ENCODE data around the gene MAPK12.

The MAPK12 gene

DNA sequence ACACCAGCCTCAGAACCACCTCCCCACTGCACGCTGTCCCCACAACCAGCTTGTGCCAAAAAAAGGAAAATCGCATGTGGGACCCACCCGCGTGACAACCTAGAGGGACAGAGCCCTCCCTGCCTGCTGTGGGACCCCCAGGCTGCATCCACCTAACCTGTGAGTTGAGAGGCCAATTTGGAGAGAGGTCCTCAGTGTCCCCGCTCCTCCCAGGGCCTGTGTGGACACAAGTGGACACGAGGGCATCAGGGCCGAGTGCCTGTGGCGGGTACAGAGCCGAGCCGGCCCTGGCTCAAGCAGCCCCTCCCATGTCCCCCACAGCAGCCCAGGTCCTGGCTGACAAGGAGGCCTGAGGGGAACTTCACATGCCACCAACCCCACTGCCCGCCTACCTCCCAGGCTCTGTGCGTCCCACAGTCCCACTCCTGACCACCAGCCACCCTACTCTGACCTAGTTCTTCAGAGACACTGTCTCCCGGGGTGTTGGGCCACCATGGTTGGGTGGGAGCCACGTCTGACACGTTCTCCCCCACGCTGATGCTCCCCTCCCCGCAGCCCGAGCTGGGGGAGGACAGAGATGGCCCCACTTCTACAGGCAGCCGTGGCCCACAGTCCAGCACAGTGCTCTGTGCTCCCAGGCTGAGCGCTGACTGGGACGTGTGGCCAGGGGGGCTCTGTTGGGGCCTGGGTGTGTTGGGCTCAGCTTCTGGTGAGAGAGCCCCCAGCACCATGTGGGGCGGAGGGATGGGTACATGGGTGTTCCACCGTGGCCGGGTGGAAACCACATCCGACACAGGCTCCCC, 41.5 kb downstream of the MAPK12 start:
- no peak for DNase-seq (ENCODE audit: low spot score)
- H3K4me3 ChIP-seq: no peak overlapping the region
- H3K27ac ChIP-seq: no peak overlapping the region
- no peak for TF ChIP-seq CTCF (IDR thresholded peaks at IDR 0.05)

DNA sequence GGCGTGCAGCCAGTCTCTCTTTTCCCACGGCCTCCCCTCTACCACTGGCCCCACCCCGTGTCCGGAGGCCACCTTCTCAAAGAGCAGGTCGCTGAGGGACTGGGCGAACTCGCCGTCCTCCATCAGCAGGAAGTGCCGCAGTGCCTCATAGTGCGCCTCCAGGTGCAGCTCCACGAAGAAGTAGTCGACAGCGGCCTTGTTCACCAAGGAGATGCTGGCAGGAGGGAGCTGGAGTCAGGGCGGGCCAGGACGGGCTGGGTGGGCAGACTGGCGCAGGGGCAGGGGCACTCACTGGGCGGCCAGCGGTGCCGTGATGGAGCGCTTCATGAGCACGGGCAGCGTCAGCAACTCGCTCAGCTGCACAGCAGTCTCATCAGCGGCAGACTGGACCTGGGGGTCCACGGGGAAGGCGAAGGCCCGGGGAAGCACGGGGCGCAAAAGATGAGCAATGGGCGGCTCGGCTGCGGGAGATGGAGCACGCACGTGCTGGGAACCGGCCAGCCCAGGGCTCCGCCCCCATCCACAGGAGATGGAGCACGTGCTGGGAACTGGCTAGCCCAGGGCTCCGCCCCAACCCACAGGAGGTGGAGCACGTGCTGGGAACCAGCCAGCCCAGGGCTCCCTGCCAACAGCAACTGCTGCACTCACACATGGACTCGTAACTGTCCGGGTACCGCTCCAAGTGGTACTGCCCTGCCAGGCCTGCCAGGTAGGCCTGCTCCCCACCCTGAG, 42.3 kb downstream of the MAPK12 start:
- DNase-seq (ENCODE audit: low spot score): no peak
- Histone ChIP-seq H3K27ac (no peak overlapping the region), H3K4me3 (no peak overlapping the region)
- no peak for TF ChIP-seq CTCF (IDR thresholded peaks at IDR 0.05)

- no peak overlapping the region for H3K27ac ChIP-seq
- DNase-seq (ENCODE audit: low spot score): no peak
- no peak for TF ChIP-seq CTCF (IDR thresholded peaks at IDR 0.05)
- H3K4me3 ChIP-seq: no peak overlapping the region
These were observed 43.1 kb downstream of the MAPK12 start for GRCh38 chr22:50218153-50218995.

DNA sequence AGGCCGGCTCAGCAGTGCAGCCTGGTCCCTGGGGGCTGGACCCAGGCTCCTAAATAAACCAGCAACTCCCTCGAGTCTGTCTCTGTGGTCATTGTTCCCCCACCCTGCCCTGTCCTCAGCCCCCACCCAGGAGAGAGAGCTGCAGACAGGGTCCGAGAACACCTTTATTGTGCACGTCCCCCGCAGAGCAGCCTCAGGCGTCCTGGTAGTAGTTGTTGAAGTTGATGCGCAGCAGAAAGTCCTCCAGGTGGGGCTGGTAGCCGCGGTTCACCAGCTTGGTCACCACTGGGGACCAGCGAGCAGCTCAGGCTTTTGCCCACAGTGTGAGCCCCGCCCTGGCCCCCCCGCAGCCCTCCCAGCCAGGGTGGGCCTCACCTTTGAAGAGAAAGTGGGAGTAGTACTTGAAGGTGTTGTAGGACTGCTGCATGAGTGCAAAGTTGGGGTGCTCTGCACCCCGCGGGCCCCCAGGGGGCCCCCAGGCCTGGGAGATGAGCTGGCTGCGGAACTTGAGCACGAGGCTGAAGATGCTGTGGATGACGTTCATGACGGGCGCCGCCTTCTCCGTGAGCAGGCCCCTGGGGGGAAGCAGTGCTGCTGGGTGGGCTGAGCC, 43.8 kb downstream of the MAPK12 start:
- H3K27ac ChIP-seq: no peak overlapping the region
- no peak for DNase-seq (ENCODE audit: low spot score)
- no peak for TF ChIP-seq CTCF (IDR thresholded peaks at IDR 0.05)
- H3K4me3 ChIP-seq: no peak overlapping the region

- no peak for DNase-seq (ENCODE audit: low spot score)
- Histone ChIP-seq H3K4me3 (no peak overlapping the region), H3K27ac (no peak overlapping the region)
- no peak for TF ChIP-seq CTCF (IDR thresholded peaks at IDR 0.05)
These were observed 44.6 kb downstream of the MAPK12 start for GRCh38 chr22:50216684-50217520.

All from coronary artery (tissue), 2 donors.